Measurements from ENCODE around the gene TMEM42. TPM values are rescaled to one million over a fixed set of nuclear protein-coding genes. Genes with fewer than 3 reads are reported as not detected.

Gene TMEM42
- polyA plus RNA-seq, 1 donor from 2014 or later = 15.1 TPM

DNA sequence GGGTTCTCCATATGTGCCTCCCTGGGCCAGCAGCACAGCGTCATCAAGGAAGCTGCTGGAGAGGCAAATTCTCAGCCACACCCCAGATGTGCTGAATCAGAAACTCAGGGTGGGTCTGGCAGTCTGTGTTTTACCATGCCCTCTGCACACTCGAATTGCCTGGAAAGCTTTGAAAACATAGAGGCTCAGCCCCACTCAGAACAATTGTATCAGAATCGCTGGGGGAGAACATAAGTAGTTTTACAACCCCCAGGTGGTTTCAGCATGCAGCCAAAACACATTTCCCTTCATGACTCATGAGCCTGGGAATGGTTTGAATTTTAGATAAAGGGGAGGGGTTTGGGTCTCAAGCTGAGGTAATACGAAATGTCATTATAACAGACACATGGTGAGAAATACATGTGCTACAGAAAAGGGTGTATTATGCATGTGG is 22.3 kb downstream of the TMEM42 start:
- Histone ChIP-seq H2AFZ (ENCODE audit: low read depth, low read length) (no peak overlapping the region), H3K4me2 (ENCODE audit: low read length) (no peak overlapping the region), H3K27ac (ENCODE audit: low read length) (no peak overlapping the region), H3K79me2 (replicated peaks; ENCODE audit: insufficient read depth, low read length) (no peaks in the 10 kb centered on the region), H3K9ac (ENCODE audit: low read length) (no peak overlapping the region), H3K9me3 (ENCODE audit: low read length) (no peaks in the 10 kb centered on the region), H3K27me3 (ENCODE audit: insufficient read depth, low read depth, low read length) (no peaks in the 10 kb centered on the region), H3F3A (ENCODE audit: insufficient read depth, low read length, poor library complexity, severe bottlenecking) (no peaks in the 10 kb centered on the region), H3K4me3 (ENCODE audit: low read length) (no peak overlapping the region), H4K20me1 (ENCODE audit: insufficient read depth) (no peaks in the 10 kb centered on the region), H3K9me2 (ENCODE audit: insufficient read depth, low read length) (no peaks in the 10 kb centered on the region), H3K36me3 (ENCODE audit: insufficient read depth, low read length) (no peaks in the 10 kb centered on the region)
- TF ChIP-seq EP300 (conservative IDR thresholded peaks at IDR 0.05; ENCODE audit: poor library complexity, severe bottlenecking) (no peak), RAD21 (conservative IDR thresholded peaks at IDR 0.05) (no peak), TAF1 (IDR thresholded peaks at IDR 0.05; ENCODE audit: low read depth) (no peak), POLR2AphosphoS5 (IDR thresholded peaks at IDR 0.05) (no peak), SMC3 (conservative IDR thresholded peaks at IDR 0.05; ENCODE audit: poor library complexity) (no peak), EZH2 (IDR thresholded peaks at IDR 0.05; ENCODE audit: borderline replicate concordance, insufficient read depth, low read length, poor library complexity, severe bottlenecking) (no peak), REST (IDR thresholded peaks at IDR 0.05; ENCODE audit: borderline replicate concordance) (no peak), MXI1 (conservative IDR thresholded peaks at IDR 0.05; ENCODE audit: poor library complexity, severe bottlenecking) (no peak)
- TF ChIP-seq, protein P1, sequence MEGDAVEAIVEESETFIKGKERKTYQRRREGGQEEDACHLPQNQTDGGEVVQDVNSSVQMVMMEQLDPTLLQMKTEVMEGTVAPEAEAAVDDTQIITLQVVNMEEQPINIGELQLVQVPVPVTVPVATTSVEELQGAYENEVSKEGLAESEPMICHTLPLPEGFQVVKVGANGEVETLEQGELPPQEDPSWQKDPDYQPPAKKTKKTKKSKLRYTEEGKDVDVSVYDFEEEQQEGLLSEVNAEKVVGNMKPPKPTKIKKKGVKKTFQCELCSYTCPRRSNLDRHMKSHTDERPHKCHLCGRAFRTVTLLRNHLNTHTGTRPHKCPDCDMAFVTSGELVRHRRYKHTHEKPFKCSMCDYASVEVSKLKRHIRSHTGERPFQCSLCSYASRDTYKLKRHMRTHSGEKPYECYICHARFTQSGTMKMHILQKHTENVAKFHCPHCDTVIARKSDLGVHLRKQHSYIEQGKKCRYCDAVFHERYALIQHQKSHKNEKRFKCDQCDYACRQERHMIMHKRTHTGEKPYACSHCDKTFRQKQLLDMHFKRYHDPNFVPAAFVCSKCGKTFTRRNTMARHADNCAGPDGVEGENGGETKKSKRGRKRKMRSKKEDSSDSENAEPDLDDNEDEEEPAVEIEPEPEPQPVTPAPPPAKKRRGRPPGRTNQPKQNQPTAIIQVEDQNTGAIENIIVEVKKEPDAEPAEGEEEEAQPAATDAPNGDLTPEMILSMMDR (IDR thresholded peaks at IDR 0.05; ENCODE audit: poor library complexity, severe bottlenecking) = no peak

- no peak overlapping the region for H3K4me3 ChIP-seq (ENCODE audit: low read length)
- TF ChIP-seq RAD21 (conservative IDR thresholded peaks at IDR 0.05) (no peak), MXI1 (conservative IDR thresholded peaks at IDR 0.05; ENCODE audit: poor library complexity, severe bottlenecking) (no peak), EZH2 (IDR thresholded peaks at IDR 0.05; ENCODE audit: borderline replicate concordance, insufficient read depth, low read length, poor library complexity, severe bottlenecking) (no peak), POLR2AphosphoS5 (IDR thresholded peaks at IDR 0.05) (no peak), REST (IDR thresholded peaks at IDR 0.05; ENCODE audit: borderline replicate concordance) (no peak)
- TF ChIP-seq, protein P1 (IDR thresholded peaks at IDR 0.05; ENCODE audit: poor library complexity, severe bottlenecking) = no peak
- H3K4me2 ChIP-seq (ENCODE audit: low read length) = no peak overlapping the region
These were observed 23.9 kb downstream of the TMEM42 start for GRCh38 chr3:44885618-44886017.

More at GRCh38 chr3:44885618-44886017, 23.9 kb downstream of the TMEM42 start:
- Histone ChIP-seq H2AFZ (ENCODE audit: low read depth, low read length) (no peak overlapping the region), H3K79me2 (replicated peaks; ENCODE audit: insufficient read depth, low read length) (no peaks in the 10 kb centered on the region), H3K9me2 (ENCODE audit: insufficient read depth, low read length) (no peaks in the 10 kb centered on the region), H3K9me3 (ENCODE audit: low read length) (no peaks in the 10 kb centered on the region), H3K9ac (ENCODE audit: low read length) (no peak overlapping the region), H3F3A (ENCODE audit: insufficient read depth, low read length, poor library complexity, severe bottlenecking) (no peaks in the 10 kb centered on the region), H4K20me1 (ENCODE audit: insufficient read depth) (no peaks in the 10 kb centered on the region), H3K36me3 (ENCODE audit: insufficient read depth, low read length) (no peaks in the 10 kb centered on the region), H3K27ac (ENCODE audit: low read length) (no peak overlapping the region), H3K27me3 (ENCODE audit: insufficient read depth, low read depth, low read length) (no peaks in the 10 kb centered on the region)
